LNCAP (cell line): ENCODE data around the gene KRT2.

Source experiments
- CTCF ChIP-seq: fragments of 450-650 bp; IDR thresholded peaks from 2 replicates; pipeline ENCODE4 v1.5.1; 2017; ENCODE audit warnings: mild to moderate bottlenecking

KRT2 gene

DNA sequence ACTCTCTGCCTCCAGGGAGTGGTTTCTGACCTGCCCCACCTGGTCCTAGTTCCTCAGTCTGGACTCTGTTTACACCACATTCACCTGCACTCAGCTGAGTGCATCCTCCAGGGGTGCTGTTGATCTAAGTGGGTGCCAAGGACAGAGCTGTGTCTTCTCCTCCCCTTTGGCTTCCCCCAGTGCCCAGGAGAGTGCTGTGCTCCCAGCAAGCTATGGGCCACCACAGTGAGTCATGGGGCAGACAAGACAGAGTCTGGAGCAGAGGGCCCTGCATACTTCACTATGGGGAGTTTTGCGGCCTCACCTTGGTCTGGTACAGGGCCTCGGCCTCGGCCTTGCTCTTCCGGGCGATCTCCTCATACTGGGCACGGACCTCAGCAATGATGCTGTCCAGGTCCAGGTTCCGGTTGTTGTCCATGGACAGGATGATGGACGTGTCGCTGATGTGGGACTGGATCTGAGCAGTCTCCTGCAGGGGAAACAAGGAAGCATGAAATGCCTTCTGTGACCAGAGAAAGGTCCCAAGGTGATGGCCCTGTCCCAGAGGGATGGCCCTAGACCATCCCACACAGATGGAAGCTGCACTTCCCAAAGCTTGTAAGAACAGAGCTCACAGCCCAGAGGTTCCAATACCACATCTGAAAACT lies 38.5 kb downstream of the KRT2 start:
- TF ChIP-seq CTCF: no peak

DNA sequence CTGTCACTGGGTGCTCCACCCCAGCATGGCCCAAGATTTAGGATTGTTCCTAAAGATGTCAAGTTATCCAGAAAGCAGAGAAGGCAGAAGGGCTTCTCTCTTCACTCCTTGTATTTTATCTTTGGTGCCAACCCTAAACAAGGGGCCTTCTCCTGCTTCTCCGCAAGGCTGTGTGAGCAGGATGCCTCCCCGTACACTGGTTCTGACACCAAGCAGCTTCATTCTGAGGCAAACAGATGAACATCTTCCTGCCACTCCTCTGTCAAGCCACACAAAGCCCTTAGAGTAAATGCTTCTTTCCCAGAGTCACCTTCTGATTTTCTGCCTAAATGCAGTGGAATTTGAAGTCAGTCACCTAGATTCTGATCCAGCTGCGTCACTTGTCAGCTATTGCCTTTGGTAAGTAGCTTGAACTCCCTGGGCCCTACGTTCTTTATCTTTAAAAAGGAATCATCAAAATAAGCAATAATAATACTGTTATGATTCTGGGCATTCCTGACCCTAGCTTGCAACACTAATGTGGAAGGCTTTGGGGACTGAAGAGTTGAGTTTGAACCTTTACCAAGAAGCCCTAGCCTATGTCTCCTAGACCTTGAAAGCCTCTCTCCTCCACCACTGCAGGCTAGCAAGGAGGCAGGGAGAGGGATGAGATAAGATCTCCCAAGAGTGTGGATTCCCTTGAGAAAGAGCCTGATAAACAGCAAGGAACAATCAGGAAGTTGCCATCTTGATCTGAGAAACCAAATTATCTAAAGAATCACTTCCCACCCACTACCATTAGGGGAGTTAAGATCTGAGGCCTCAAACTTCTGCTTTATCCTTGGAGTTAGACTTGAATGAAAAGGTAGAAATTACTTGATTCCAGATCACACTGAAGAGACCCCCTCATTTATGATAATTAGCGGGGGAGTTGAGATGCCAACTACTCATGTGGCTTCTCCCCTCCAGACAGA lies 39.3 kb downstream of the KRT2 start:
- TF ChIP-seq CTCF: no peak

GRCh38 chr12:52611080-52611468 lies 40.9 kb downstream of the KRT2 start:
- TF ChIP-seq CTCF: no peak

DNA sequence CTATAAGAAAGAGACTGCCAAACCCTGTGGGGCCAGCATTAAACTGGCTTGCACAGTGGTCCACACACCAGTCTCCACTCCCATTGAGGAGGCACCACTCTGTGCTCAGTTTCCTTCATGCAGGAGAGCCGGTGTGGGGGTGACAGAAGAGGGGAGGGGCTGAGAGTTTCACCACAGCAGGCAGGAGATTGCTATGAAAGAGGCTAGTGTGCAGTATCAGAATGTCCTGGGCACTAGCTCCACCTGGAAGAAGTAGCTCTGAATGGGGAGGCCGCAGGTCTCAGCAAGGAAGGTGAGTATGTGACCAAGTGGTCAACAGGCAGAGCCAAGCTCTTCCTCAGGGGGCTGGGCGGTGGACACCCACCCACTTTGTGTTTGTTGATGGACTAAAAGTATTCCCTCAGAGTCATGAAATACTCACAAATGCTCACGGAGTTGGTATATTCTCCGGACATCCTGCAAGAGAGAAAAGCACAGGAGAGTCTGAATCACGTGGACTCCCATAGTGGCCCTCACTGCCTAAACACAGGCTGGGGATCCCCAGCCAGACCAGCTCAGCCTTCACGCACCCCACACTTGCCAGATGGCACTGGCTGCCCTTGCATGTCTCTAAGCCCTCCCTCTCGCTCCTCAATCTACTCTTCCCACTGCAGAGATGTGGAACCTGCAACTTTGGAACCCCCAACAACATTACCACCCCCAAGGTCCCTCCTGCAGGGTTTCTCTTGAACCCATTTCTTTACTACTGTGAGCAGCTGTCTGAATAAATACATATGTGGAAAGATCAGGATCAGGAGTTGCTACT lies 43.0 kb downstream of the KRT2 start:
- no peak for TF ChIP-seq CTCF

DNA sequence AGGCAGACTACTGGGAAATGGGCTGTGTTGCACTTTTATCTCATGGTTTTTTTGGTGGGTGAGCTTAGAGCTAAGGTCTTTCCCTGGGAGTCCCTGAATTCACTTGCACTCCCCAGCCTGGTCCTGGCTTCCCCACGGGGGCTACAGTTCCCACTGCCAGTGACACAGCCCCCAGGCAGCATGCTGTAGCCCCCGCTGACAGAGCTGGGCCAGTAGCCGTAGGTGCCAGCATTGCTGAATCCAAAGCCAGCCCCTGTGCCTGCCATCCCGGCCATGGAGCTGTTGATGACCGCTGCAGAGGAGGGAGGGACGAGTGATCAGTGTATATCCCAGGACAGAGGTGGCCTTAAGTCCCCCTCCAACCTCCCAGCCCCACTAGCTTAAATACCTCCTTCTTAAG lies 43.9 kb downstream of the KRT2 start:
- TF ChIP-seq CTCF: no peak

DNA sequence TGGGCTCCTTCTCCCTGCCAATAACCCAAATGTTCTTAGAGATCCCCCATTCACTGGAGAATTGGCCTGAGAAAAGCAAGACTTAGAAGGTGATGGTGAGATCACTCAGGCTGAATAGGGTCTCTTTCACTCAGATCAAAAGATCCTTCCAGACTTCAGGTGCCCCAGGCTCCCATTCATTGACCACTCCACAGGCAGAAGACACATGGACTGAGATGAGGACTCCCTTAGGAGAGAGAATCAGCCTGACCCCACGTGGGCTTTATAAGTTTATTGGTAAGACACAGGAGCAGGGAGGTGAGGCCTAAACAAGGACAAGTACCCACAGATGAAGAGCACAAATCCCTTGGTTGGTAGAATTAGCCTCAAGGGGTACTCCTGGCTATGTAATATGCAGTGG lies 44.7 kb downstream of the KRT2 start:
- TF ChIP-seq CTCF: no peak

DNA sequence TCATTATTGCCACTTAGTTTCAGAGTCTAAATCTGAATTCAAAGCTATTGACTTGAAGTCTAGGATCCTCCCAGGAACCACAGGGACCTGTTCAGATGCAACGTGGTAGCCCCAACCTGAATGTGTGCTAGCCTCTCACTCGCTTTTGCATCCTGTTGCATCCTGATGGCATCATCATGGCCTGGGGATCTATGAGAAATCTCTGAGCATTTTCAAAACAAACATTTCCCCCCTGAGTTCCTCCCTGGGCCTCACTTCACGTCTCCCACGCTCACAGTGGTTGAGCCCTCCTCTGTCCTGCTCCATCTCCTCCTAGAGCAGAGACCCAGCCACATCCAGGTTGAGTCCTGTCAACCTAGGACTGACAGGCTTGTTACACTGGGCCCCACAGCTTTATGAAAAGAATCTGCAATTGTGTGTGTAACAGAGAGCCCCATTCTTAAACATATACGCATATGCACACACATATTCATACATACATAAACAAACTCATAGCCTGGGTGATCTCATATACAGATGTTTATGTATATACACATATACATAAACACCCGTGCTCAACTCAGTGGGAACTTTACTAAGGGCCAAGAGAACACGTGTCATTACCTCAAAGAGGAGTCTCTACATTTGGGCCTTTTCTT lies 45.3 kb downstream of the KRT2 start:
- TF ChIP-seq CTCF: no peak
